GM21360 (cell line): ENCODE data around the gene SLC2A3.
A peak's percentile ranks its signal among the peaks of the same experiment; 100 is the strongest.
"Not testable (repeated sequence)": the region's sequence is repeated elsewhere in the genome, so short reads cannot be mapped to it uniquely, and the experiment has no call there.

ENCODE experiments used
- ATAC-seq: cut with Tn5 transposase; IDR thresholded peaks from one replicate; pipeline ENCODE4 v1.9.1; 2021; ENCODE audit warnings: mild to moderate bottlenecking, moderate library complexity; ENCODE audit not compliant: unreplicated experiment

SLC2A3 gene

DNA sequence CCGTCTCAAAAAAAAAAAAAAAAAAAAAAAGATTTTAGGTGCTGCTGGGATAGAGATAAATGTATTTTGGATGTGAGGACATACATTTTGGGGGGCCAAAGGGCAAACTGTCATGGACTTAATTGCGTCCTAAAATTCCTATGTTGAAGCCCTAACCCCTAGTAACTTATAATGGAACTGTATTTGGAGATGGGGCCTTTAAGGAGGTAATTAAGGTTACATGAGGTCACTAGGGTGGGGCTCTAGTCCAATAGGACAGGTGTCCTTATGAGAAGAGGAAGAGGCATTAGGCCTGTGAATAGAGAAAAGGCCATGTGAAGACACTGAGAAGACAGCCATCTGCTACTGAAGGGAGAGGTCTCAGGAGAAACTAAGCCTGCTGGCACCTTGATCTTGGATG lies 17.9 kb upstream of the SLC2A3 start:
- ATAC-seq = not testable (repeated sequence)

- ATAC-seq = no peak
Observed at GRCh38 chr12:7951671-7952070, 15.7 kb upstream of the SLC2A3 start.

DNA sequence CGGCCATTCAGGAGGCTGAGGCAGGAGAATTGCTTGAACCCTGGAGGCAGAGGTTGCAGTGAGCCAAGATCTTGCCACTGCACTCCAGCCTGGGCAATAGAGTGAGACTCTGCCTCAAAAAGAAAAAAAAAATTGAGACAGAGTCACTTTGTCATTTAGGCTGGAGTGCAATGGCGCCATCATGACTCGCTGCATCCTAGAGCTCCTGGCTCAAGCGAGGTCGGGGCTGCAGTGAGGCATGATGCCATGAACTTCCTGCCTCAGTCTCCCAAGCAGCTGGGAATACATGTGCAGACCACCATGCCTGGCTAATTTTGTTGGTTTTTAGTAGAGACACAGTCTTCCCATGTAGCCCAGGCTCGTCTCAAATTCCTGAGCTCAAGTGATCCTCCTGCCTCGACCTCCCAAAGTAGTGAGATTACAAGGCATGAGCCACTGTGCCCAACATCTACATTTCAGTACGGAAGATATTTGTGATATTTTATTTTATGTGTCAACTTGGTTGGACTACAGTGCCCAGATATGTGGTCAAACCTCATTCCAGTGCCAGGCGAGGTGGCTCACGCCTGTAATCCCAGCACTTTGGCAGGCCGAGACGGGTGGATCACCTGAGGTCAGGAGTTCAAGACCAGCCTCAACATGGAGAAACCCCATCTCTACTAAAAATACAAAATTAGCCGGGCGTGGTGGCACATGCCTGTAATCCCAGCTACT lies 14.4 kb upstream of the SLC2A3 start:
- not testable (repeated sequence) for ATAC-seq

GRCh38 chr12:7948589-7949260 lies 12.7 kb upstream of the SLC2A3 start:
- ATAC-seq = no peak

GRCh38 chr12:7947011-7947410 lies 11.0 kb upstream of the SLC2A3 start:
- ATAC-seq = no peak

DNA sequence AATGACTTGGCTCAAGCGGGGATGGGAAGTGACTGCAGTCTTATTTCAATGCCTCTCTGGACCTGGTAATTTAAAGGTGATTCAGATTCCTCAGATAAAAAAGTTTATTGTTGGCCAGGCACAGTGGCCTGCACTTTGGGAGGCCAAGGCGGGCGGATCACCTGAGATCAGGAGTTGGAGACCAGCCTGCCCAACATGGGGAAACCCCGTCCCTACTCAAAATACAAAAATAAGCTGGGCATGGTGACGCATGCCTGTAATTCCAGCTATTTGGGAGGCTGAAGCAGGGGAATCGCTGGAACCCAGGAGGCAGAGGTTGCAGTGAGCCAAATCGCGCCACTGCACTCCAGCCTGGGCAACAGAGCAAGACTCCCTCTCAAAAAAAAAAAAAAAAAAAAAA lies 8.8 kb upstream of the SLC2A3 start:
- ATAC-seq = not testable (repeated sequence)

- ATAC-seq = no peak
Observed at GRCh38 chr12:7940906-7941305, 4.9 kb upstream of the SLC2A3 start.

GRCh38 chr12:7937833-7938506 lies 2.0 kb upstream of the SLC2A3 start:
- no peak for ATAC-seq

DNA sequence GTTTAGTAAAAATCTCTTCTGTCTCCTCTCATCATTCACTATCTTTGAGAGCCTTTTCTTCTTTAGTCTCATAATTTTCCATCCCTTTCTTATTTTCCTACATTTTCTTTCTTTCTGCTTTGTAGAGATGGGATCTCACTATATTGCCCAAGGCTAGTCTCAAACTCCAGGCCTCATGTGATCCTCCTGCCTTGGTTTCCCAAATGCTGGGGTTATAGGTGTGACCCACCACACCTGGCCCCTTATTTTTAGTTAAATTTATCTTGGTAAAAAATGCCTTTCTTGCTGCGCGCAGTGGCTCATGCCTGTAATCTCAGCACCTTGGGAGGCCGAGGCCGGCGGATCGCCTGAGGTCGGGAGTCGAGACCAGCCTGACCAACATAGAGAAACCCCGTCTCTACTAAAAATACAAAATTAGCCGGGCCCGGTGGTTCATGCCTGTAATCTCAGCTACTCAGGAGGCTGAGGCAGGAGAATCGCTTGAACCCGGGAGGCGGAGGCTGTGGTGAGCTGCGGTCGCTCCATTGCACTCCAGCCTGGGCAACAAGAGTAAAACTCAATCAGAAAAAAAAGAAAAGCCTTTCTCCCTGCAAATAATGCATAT lies 996 bp downstream of the SLC2A3 start:
- no peak for ATAC-seq

- ATAC-seq = no peak
Observed at GRCh38 chr12:7934091-7934888, 1.7 kb downstream of the SLC2A3 start.

- ATAC-seq = peak; percentile 76
Observed at GRCh38 chr12:7933255-7933726, 2.7 kb downstream of the SLC2A3 start.

GRCh38 chr12:7932599-7933240 lies 3.3 kb downstream of the SLC2A3 start:
- not testable (repeated sequence) for ATAC-seq

DNA sequence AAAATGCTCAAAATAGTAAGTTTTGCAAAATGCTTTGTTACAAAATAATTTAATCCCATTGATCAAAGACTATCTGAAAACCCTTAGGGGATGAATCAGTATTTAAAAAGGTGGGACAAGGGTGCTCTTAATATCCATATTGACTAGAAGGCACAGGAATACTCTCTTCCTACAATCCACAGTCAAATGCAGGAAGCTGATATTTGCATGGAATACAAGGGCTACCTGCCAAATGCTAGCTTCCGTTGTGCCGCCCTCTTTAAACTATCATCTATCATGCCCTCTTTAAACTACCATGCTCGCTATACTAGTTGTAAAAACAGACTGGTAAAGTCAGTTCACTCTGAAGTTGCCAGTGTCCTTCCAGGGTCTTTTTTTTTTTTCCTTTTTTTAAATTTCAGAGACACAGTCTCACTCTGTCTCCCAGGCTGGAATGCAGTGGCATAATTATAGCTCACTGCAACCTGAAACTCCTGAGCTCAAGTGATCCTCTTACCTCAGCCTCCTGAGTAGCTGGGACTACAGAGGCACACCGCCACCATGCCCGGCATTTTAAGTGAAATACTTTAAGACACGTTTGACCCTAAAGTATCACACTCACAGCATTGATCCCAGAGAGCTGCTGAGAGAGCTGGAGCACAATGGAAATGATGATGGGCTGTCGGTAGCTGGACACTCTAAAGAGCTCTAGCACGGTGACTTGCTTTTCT lies 6.7 kb downstream of the SLC2A3 start:
- no peak for ATAC-seq

- ATAC-seq = no peak
Observed at GRCh38 chr12:7927470-7927869, 8.5 kb downstream of the SLC2A3 start.

DNA sequence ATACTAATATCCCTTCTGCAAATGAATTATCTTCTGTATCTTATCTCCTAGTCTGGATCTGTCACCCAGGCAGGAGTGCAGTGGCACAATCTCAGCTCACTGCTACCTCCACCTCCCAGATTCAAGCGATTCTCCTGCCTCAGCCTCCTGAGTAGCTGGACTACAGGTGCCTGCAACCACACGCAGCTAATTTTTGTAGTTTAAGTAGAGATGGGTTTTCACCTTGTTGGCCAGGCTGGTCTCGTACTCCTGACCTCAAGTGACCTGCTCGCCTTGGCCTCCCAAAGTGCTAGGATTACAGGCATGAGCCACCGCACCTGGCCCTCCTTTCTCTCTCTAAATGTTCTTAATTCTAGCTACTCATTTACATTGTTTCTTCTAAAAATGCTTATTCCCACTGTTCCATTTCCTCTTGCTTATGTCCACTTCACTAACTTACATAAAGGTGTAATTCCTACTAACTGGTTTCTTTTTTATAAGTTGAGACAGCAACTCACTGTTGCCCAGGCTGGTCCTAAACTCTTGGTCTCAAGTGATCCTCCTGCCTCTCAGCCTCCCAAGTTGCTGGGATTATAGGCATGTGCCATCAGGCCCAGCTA lies 9.8 kb downstream of the SLC2A3 start:
- not testable (repeated sequence) for ATAC-seq

DNA sequence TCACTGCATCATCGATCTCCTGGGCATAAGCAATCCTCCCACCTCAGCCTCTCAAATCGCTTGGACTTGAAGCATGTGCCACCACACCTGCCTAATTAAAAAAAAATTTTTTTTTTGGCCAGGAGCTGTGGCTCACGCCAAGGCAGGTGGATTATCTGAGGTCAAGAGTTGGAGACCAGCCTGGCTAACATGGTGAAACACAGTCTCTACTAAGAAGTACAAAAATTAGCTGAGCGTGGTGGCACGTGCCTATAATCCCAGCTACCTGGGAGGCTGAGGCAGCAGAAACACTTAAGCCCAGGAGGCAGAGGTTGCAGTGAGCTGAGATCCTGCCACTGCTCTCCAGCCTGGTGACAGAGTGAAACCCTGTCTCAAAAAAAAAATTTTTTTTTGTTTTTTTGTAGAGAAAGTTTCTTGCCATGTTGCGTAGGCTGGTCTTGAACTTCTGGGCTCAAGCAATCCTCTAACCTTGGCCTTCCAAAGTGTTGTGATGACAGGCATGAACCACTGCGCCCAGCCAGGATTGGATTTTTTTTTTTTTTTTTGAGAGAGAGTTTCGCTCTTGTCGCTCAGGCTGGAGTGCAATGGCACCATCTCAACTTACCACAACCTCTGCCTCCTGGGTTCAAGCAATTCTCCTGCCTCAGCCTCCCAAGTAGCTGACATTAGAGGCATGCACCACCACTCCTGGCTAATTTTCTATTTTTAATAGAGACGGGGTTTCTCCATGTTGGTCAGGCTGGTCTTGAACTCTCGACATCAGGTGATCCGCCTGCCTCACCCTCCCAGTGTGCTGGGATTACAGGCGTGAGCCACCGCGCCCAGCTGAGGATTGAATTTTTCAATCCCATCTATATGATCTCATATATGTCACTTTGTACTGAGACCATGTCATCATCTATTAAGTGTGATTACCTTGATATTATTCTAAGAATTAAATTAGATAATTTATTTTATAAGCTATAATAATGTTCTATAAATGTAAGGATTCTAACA lies 12.4 kb downstream of the SLC2A3 start:
- ATAC-seq = no peak

DNA sequence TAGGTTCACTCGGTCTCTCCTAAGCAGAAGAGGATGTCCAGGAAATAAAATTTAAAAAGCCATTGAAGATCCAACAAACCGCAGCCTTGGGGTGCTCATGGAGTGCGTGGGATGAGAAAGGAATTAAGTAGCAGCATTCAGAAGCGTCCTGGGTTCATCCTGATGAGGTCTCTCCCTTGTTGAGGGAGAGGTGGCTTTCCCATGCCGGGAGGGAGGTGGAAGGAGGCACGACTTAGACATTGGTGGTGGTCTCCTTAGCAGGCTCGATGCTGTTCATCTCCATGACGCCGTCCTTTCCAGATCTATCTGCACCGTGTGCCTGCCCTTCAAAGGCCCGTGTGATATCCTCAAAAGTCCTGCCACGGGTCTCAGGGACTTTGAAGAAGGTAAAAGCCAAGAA lies 14.8 kb downstream of the SLC2A3 start:
- not testable (repeated sequence) for ATAC-seq

- ATAC-seq = not testable (repeated sequence)
Observed at GRCh38 chr12:7918268-7918590, 17.8 kb downstream of the SLC2A3 start.
